ENCODE data around the gene GRPR. TPM values are rescaled to one million over a fixed set of nuclear protein-coding genes. Genes with fewer than 3 reads are reported as not detected.
"Not testable (repeated sequence)": the region's sequence is repeated elsewhere in the genome, so short reads cannot be mapped to it uniquely, and the experiment has no call there.

GRPR gene
- total RNA-seq, 1 donor from 2014 or later = 0.27 TPM

- Histone ChIP-seq H3K9me3 (no peaks in the 10 kb centered on the region), H3K27ac (no peak overlapping the region), H3K4me3 (no peak overlapping the region), H3K27me3 (ENCODE audit: low read depth) (no peaks in the 10 kb centered on the region), H3K4me1 (no peaks in the 10 kb centered on the region), H3K36me3 (no peaks in the 10 kb centered on the region)
- no peak for DNase-seq
- no peak for TF ChIP-seq CTCF (IDR thresholded peaks at IDR 0.05)
- no peak for ATAC-seq
- intact Hi-C loops (cut with DNase I) = no loop called here
Measured at GRCh38 chrX:16175329-16176061, 52.1 kb downstream of the GRPR start.

- no peaks in the 10 kb centered on the region for H3K4me1 ChIP-seq
- no peak for ATAC-seq
- no peaks in the 10 kb centered on the region for H3K27me3 ChIP-seq (ENCODE audit: low read depth)
- H3K9me3 ChIP-seq = no peaks in the 10 kb centered on the region
- intact Hi-C loops (cut with DNase I) = no loop called here
- no peak for TF ChIP-seq CTCF (IDR thresholded peaks at IDR 0.05)
- no peak overlapping the region for H3K27ac ChIP-seq
- no peaks in the 10 kb centered on the region for H3K36me3 ChIP-seq
- no peak overlapping the region for H3K4me3 ChIP-seq
- no peak for DNase-seq
Measured at GRCh38 chrX:16177260-16177659, 53.9 kb downstream of the GRPR start.

- DNase-seq; ATAC-seq; H3K4me1 ChIP-seq; H3K27me3 ChIP-seq (ENCODE audit: low read depth); intact Hi-C loops (cut with DNase I); H3K4me3 ChIP-seq; H3K36me3 ChIP-seq; H3K9me3 ChIP-seq; H3K27ac ChIP-seq: not testable (repeated sequence)
Measured at GRCh38 chrX:16183843-16184242, 60.5 kb downstream of the GRPR start.

- Histone ChIP-seq H3K27ac (no peak overlapping the region), H3K9me3 (no peaks in the 10 kb centered on the region), H3K4me1 (no peaks in the 10 kb centered on the region), H3K4me3 (no peak overlapping the region), H3K27me3 (ENCODE audit: low read depth) (no peaks in the 10 kb centered on the region), H3K36me3 (no peaks in the 10 kb centered on the region)
- ATAC-seq (no peak), DNase-seq (no peak)
- no peak for TF ChIP-seq CTCF (IDR thresholded peaks at IDR 0.05)
- intact Hi-C loops (cut with DNase I) = no loop called here
Measured at GRCh38 chrX:16185725-16186136, 62.4 kb downstream of the GRPR start.

GRCh38 chrX:16186380-16187007, 63.1 kb downstream of the GRPR start:
- ATAC-seq = no peak

More at GRCh38 chrX:16186380-16187007, 63.1 kb downstream of the GRPR start:
- H3K4me1 ChIP-seq = no peaks in the 10 kb centered on the region
- no peak overlapping the region for H3K4me3 ChIP-seq
- no peaks in the 10 kb centered on the region for H3K27me3 ChIP-seq (ENCODE audit: low read depth)
- no peak overlapping the region for H3K27ac ChIP-seq
- no peaks in the 10 kb centered on the region for H3K36me3 ChIP-seq
- no peak for DNase-seq
- H3K9me3 ChIP-seq = no peaks in the 10 kb centered on the region
- intact Hi-C loops (cut with DNase I) = no loop called here
- TF ChIP-seq CTCF (IDR thresholded peaks at IDR 0.05) = no peak
